CD4-positive, CD25-positive, alpha-beta regulatory T cell (primary cell): ENCODE results near the gene ZNF512B. TPM values are rescaled to one million over a fixed set of nuclear protein-coding genes. Genes with fewer than 3 reads are reported as not detected.

ENCODE experiments used
- ATAC-seq, 2 donors: fragments of 150-1000 bp; cut with Tn5 transposase; one replicate each; pipeline ENCODE4 v1.10.0; 2021; ENCODE audit warnings: low read depth in 2 of 2, moderate number of reproducible peaks in 2 of 2, moderate library complexity in 1 of 2
- DNase-seq, 3 donors: peaks; one replicate each; pipeline versions ENCODE4 v3.0.0 to v3.0.0-alpha.2; 2012 to 2022; ENCODE audit warnings: mixed read lengths in 1 of 3
- H3K27ac ChIP-seq: one replicate; pipeline ENCODE4 v1.7.0; 2013; ENCODE audit warnings: mild to moderate bottlenecking, low read length; ENCODE audit not compliant: insufficient read depth, poor library complexity, severe bottlenecking
- H3K27me3 ChIP-seq: one replicate; pipeline ENCODE4 v1.7.0; 2013; ENCODE audit warnings: low read length; ENCODE audit not compliant: control insufficient read depth, insufficient read depth
- H3K36me3 ChIP-seq: one replicate; pipeline ENCODE4 v1.7.0; 2013; ENCODE audit warnings: mild to moderate bottlenecking, low read length, moderate library complexity; ENCODE audit not compliant: control insufficient read depth, insufficient read depth
- H3K4me1 ChIP-seq: 2 replicates; pipeline ENCODE4 v1.7.0; 2013; ENCODE audit warnings: mild to moderate bottlenecking, low read length; ENCODE audit not compliant: insufficient read depth, control insufficient read depth, poor library complexity, severe bottlenecking
- H3K4me3 ChIP-seq: one replicate; pipeline ENCODE4 v1.7.0; 2013; ENCODE audit warnings: low read depth, mild to moderate bottlenecking, low read length, moderate library complexity
- H3K9me3 ChIP-seq, 2 experiments: 1 replicate in 1 of 2; 2 replicates in 1 of 2; pipeline ENCODE4 v1.7.0; 2013; ENCODE audit warnings: low read length in 2 of 2, mild to moderate bottlenecking in 1 of 2, moderate library complexity in 1 of 2; ENCODE audit not compliant: control insufficient read depth in 2 of 2
- H3K27ac Mint-ChIP-seq, 3 donors: one replicate each; pipeline ENCODE4 v1.8.0; 2020 to 2022; ENCODE audit warnings: mild to moderate bottlenecking in 3 of 3, mixed read lengths in 3 of 3, moderate library complexity in 2 of 3
- H3K27me3 Mint-ChIP-seq: one replicate; pipeline ENCODE4 v1.8.0; 2022; ENCODE audit warnings: mild to moderate bottlenecking, mixed read lengths
- H3K36me3 Mint-ChIP-seq: one replicate; pipeline ENCODE4 v1.8.0; 2020; ENCODE audit warnings: mixed read lengths
- H3K4me1 Mint-ChIP-seq, 4 donors: one replicate each; pipeline ENCODE4 v1.8.0; 2020 to 2022; ENCODE audit warnings: mixed read lengths in 4 of 4, mild to moderate bottlenecking in 1 of 4
- H3K4me3 Mint-ChIP-seq, 4 donors: one replicate each; pipeline ENCODE4 v1.8.0; 2020 to 2022; ENCODE audit warnings: mild to moderate bottlenecking in 4 of 4, mixed read lengths in 4 of 4, moderate library complexity in 3 of 4
- H3K9me3 Mint-ChIP-seq, 7 donors: one replicate each; pipeline ENCODE4 v1.8.0; 2020 to 2022; ENCODE audit warnings: mixed read lengths in 7 of 7, mild to moderate bottlenecking in 3 of 7, moderate library complexity in 2 of 7
- polyA plus RNA-seq, 4 donors: library from polyadenylated mRNA; unstranded; fragments of 300-500 nt; fragmentation: Illumina TruSeq; gene quantifications; one replicate each; pipeline ENCODE4 v1.2.3, GENCODE V29; 2021
- total RNA-seq: library from RNA; stranded (reverse); gene quantifications from one replicate; pipeline ENCODE4 v1.2.3, GENCODE V29; 2022

ZNF512B gene
- total and polyA plus RNA-seq, 5 donors from 2014 or later, result 0.41 to 21.2 (median 0.47) TPM

DNA sequence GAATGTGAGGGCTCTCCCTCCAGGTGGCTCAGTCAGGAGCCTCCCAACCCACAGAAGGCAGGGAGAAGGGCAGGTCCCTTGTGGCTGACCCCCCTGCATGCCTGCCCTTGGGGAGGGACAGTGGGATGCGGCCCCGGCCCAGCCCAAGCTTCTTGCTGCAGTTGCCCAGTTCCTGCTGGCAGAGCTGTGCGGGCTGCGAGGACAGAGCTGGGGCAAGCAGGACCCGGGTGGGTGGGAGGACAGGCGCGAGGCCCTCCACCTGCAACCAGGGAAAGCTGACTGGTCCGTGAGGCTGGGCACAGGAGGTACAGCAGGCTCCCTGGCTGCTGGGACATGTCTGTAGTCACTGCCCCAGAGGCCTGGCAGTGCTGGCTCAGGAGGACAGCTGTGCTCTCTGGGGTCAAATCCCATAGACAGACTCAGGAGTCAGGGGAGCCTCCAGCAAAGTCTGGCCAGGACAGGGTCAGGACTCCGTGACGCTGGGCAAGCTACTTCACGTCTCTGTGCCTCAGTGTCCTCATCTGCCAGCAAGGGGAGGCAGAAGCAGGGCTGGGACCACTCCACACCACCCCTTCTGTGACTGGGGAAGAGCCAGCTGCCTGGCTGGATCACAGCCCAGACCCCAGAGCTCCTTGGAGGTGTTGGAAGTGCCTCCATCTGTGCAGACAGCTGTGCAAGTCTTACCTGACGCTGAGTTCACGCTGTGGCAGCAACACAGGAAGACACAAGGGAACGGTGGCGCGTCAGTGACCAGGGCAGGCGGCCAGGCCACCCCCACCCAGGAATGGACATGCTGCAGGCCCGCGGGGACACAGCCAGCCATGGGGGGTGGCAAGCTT is 26.5 kb downstream of the ZNF512B start:
- DNase-seq (no peak), ATAC-seq (no peak)
- H3K36me3 Mint-ChIP-seq, result peaks cover 3% of the 10 kb centered on the region
- no peaks in the 10 kb centered on the region for H3K9me3 ChIP-seq
- H3K4me3 Mint-ChIP-seq, result no peak overlapping the region
- peaks cover 0 to 37% (median 12%) of the 10 kb centered on the region in 4 donors for H3K4me1 Mint-ChIP-seq
- peaks cover 25% of the 10 kb centered on the region for H3K4me1 ChIP-seq
- H3K27me3 ChIP-seq, result no peaks in the 10 kb centered on the region
- H3K4me3 ChIP-seq, result no peak overlapping the region
- no peaks in the 10 kb centered on the region for H3K27me3 Mint-ChIP-seq
- H3K9me3 Mint-ChIP-seq, result peaks cover 0 to under 1% (median 0%) of the 10 kb centered on the region in 7 donors
- H3K27ac Mint-ChIP-seq, result peak overlapping the region in 1 of 3 donors; percentile 23
- H3K36me3 ChIP-seq, result peaks cover 35% of the 10 kb centered on the region
- H3K27ac ChIP-seq, result no peak overlapping the region

DNA sequence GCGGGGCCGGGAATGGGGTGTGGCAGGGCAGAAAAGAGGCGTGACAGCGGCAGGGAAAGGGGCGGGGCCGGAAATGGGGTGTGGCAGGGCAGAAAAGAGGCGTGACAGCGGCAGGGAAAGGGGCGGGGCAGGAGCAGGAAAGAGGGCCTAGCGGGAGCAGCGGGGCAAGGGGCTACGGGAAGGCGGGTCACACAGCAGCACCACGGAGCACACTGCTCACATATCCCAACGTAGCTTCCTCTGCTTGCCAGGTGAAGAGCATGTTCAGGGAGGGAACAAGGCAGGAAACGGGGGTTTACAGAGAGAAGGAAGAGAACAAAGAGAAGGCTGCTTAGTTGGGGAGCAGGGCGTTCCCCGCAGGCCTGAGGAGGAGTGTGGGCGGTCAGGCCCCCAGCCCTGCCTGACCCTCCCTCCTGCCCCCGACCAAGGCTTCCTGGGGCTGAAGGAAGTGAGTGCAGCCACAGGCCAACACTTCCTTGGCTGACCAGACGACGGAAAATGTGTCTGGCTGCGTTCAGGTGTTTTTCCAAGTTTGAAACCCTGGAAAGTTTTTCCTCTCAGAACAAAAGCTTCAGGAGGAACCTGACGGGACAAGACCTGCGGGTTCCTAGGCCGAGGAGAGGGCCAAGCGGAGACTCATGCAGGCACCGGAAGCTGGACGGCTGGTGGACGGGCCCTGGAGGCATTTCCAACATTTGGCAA is 27.3 kb downstream of the ZNF512B start:
- Histone ChIP-seq H3K27me3 (no peaks in the 10 kb centered on the region), H3K4me3 (no peak overlapping the region), H3K27ac (peak overlapping the region; percentile 67), H3K4me1 (peaks cover 17% of the 10 kb centered on the region), H3K9me3 (no peaks in the 10 kb centered on the region), H3K36me3 (peaks cover 35% of the 10 kb centered on the region)
- H3K27me3 Mint-ChIP-seq, result no peaks in the 10 kb centered on the region
- no peak for ATAC-seq
- peaks cover 0 to 29% (median 9%) of the 10 kb centered on the region in 4 donors for H3K4me1 Mint-ChIP-seq
- peak overlapping the region; percentile 23 to 79 (median 62) for H3K27ac Mint-ChIP-seq
- DNase-seq, result peak in 2 of 3 donors; percentile 18 to 34
- peaks cover 10% of the 10 kb centered on the region for H3K36me3 Mint-ChIP-seq
- H3K4me3 Mint-ChIP-seq, result peak overlapping the region in 1 of 4 donors; percentile 39
- no peaks in the 10 kb centered on the region for H3K9me3 Mint-ChIP-seq

DNA sequence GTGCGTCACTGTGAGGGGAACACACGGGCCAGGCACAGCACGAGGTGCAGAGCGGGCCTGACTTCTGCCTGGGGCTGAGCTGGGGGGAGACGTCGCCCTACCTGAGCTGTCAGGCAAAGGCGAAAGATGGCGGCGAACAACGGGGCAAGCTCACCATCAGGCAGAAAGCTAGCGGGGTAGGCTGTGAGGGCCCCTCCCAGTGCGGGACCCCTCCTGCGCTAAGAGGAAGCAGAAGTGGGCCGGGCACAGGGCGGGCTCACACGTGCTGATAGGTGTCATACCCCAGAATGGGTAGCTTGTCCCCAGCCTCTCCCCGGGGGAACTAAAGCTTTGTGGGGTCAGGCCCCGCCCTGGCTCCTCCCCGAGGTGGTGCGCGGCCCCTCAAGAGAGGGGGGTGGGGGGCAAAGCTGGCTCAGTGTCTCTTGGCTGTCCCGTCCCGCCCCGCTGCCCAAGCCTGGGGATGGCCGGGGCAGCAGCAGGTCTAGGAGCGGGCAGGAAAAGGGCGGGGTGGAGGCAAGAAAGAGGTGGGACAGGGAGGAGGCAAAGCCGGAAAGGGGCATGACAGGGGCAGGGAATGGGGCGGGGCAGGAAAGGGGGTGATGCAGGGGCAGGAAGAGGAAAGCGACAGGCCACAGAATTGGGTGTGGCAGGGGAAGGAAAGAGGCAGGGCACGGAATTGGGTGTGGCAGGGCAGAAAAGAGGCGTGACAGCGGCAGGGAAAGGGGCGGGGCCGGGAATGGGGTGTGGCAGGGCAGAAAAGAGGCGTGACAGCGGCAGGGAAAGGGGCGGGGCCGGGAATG is 28.2 kb downstream of the ZNF512B start:
- H3K4me3 ChIP-seq, result no peak overlapping the region
- peak overlapping the region in 1 of 3 donors; percentile 83 for H3K27ac Mint-ChIP-seq
- H3K27me3 Mint-ChIP-seq, result no peaks in the 10 kb centered on the region
- H3K4me3 Mint-ChIP-seq, result peak overlapping the region in 2 of 4 donors; percentile 35 to 38
- DNase-seq (peak; percentile 66 to 86 (median 76)), ATAC-seq (peak; percentile 82 to 83)
- no peaks in the 10 kb centered on the region for H3K9me3 ChIP-seq
- H3K4me1 ChIP-seq, result peaks cover 12% of the 10 kb centered on the region
- peaks cover 10% of the 10 kb centered on the region for H3K36me3 Mint-ChIP-seq
- H3K36me3 ChIP-seq, result peaks cover 35% of the 10 kb centered on the region
- no peaks in the 10 kb centered on the region for H3K27me3 ChIP-seq
- H3K27ac ChIP-seq, result peak overlapping the region; percentile 67
- peaks cover 0 to 22% (median 4%) of the 10 kb centered on the region in 4 donors for H3K4me1 Mint-ChIP-seq
- H3K9me3 Mint-ChIP-seq, result no peaks in the 10 kb centered on the region

DNA sequence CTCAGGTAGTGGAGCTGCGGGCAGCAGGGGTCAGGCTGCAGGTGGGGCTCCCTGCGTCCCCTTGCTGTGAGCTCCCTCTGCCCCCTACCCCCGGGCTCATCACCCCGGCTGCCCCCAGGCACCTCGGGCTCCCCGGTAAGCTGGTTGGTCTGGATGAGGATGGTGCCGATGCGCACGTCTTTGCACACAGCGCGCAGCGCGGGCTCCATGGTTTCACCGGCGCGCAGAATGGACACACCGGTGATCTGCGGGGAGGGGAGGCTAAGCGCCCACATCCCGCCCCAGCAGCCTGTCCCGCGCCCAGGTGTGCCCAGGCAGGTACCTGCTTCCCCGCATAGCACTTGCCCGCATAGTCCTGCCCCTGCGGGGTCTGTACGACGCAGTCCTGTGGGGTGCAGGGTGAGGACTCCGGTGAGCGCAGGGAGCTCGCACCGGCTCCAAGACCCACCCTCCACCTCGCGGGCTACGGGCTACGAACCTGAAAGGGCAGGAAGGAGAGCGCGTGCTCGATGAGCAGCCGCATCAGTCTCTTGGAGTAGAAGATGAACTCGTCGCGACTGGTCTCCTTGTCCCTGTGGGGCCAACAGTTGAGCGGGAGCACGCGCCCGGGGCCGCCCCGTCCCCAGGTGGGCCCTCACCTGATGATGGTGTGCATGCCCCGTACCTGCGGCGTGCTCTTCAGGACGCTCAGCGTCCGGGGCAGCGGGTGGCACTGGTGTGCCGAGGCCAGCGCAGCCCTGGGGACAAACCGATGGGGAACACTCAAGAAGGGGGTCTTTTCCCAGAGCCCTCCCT is 29.1 kb downstream of the ZNF512B start:
- Histone ChIP-seq H3K27me3 (no peaks in the 10 kb centered on the region), H3K4me3 (no peak overlapping the region), H3K27ac (no peak overlapping the region), H3K4me1 (peaks cover 12% of the 10 kb centered on the region), H3K36me3 (peaks cover 33% of the 10 kb centered on the region), H3K9me3 (no peaks in the 10 kb centered on the region)
- no peaks in the 10 kb centered on the region for H3K27me3 Mint-ChIP-seq
- H3K4me3 Mint-ChIP-seq, result no peak overlapping the region
- H3K27ac Mint-ChIP-seq, result no peak overlapping the region
- peaks cover 16% of the 10 kb centered on the region for H3K36me3 Mint-ChIP-seq
- H3K9me3 Mint-ChIP-seq, result no peaks in the 10 kb centered on the region
- H3K4me1 Mint-ChIP-seq, result peaks cover 0 to 20% (median 4%) of the 10 kb centered on the region in 4 donors
- no peak for DNase-seq
- no peak for ATAC-seq

DNA sequence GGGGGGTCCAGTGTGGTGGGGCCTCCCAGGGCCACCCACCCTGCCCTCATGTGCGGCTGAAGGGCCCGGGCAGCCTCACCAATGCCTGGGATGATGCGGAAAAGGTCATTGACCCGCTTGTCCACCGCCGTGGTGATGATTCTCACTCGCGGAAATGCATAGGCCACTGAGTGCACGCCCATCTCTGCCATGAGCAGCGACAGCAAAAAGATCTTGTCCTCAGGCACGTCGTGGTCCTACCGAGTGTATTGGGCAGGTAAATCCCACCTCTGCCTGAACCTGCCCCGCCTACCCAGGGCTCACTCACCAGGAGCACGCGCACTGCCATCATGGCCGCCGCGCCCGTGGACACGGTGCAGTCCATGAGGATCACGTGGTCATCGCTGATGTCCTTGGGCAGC is 29.7 kb downstream of the ZNF512B start:
- H3K36me3 Mint-ChIP-seq, result peaks cover 17% of the 10 kb centered on the region
- no peaks in the 10 kb centered on the region for H3K27me3 Mint-ChIP-seq
- H3K9me3 Mint-ChIP-seq, result no peaks in the 10 kb centered on the region
- no peak overlapping the region for H3K27ac Mint-ChIP-seq
- H3K9me3 ChIP-seq, result no peaks in the 10 kb centered on the region
- H3K4me3 Mint-ChIP-seq, result no peak overlapping the region
- H3K4me1 ChIP-seq, result peaks cover 12% of the 10 kb centered on the region
- ATAC-seq (no peak), DNase-seq (no peak)
- no peak overlapping the region for H3K4me3 ChIP-seq
- H3K27me3 ChIP-seq, result no peaks in the 10 kb centered on the region
- H3K4me1 Mint-ChIP-seq, result peaks cover 0 to 15% (median 4%) of the 10 kb centered on the region in 4 donors
- H3K36me3 ChIP-seq, result peaks cover 30% of the 10 kb centered on the region
- H3K27ac ChIP-seq, result no peak overlapping the region

DNA sequence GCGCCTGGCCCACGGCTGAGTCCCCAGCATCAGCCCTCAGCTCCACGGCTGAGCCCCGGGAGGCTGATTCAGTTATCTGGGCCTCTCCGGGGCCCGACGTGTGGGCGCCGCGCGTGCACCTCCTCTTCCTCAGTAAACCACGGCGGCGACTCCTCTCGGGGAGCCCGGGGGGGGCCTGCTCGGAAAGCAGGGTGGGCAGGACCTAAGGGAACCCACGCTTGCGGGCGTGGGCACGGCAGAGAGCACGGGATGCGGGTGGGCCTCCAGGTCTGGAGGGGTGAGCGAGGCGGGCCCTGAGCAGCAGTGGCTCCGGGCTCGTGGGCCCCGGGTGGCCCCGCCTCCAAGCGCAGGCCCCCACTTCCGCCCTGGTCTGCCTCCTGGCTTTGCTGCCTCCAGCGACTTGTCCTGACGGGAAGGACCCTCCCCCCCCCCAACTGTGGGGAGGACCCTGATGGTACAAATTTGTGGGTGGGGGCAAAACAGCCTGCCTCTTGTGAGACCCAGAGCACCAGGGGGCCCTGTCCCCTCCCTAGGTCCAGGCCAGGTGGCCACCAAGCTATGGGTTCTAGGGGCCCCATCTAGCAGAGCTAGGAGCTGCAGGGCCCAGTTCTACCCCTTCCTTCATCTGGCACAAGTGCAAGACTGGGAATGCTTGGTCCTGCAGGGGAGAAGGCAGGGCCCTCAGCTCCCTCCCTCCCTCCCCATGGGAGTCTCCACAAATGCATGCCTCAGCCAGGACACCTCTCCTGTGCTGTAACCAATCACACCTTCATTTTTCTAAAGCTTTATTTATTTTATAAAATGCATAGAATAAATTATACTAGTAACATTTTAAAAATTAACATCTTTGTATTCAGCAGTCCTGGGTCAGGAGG is 30.4 kb downstream of the ZNF512B start:
- Histone ChIP-seq H3K27me3 (no peaks in the 10 kb centered on the region), H3K27ac (no peak overlapping the region), H3K4me1 (peaks cover 12% of the 10 kb centered on the region), H3K36me3 (peaks cover 34% of the 10 kb centered on the region), H3K4me3 (no peak overlapping the region), H3K9me3 (no peaks in the 10 kb centered on the region)
- Mint-ChIP-seq H3K27ac (no peak overlapping the region), H3K4me3 (no peak overlapping the region), H3K4me1 (peaks cover 0 to 17% (median 5%) of the 10 kb centered on the region in 4 donors), H3K36me3 (peaks cover 23% of the 10 kb centered on the region), H3K9me3 (no peaks in the 10 kb centered on the region), H3K27me3 (no peaks in the 10 kb centered on the region)
- ATAC-seq, result no peak
- DNase-seq, result no peak
